ENCODE data around the gene RAB5IF. TPM values are rescaled to one million over a fixed set of nuclear protein-coding genes. Genes with fewer than 3 reads are reported as not detected.
A peak's percentile ranks its signal among the peaks of the same experiment; 100 is the strongest.

The RAB5IF gene
- total and polyA plus RNA-seq, 2 of the 13 experiments (the other 11 are each of a cell fraction or from before 2014, with no cell fraction given) = 261 to 305 TPM

DNA sequence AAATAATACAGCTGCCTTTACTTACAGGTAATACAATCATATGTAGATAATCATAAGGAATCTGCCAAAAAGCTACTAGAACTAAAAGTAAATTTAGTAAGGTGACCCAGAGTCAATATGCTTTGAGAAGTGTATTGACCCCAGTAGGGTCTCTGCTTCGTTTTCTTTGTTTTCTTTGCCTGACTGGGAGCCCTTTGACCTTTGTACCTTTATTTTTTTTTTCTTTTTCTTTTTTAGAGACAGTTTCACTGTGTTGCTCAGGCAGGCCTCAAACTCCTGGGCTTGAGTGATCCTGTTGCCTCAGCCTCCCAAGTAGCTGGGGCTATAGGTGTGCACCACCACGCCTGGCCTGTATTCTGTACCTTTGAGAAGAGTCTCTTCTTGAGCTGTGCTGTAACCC lies 17.9 kb downstream of the RAB5IF start (continued):
- TF ChIP-seq SAP130 (CRISPR knock-in tag; IDR thresholded peaks at IDR 0.05; ENCODE audit: low read depth) (peak; percentile 8; the same call in 1 of the 2 replicates), AHDC1 (CRISPR knock-in tag; IDR thresholded peaks at IDR 0.05; ENCODE audit: borderline replicate concordance) (peak; percentile 32; the same call in 1 of the 2 replicates), NR2F2 (IDR thresholded peaks at IDR 0.05; ENCODE audit: borderline replicate concordance, low read depth) (peak; percentile 95), ZNF3 (CRISPR knock-in tag; IDR thresholded peaks at IDR 0.05) (0 out of 2 replicates have a peak, but pooled peaks have one; percentile 11), ZMYM3 (CRISPR knock-in tag; IDR thresholded peaks at IDR 0.05) (peak; percentile 61; the same call in 1 of the 2 replicates), CEBPB (IDR thresholded peaks at IDR 0.05; ENCODE audit: borderline replicate concordance, low read depth, low read length) (no peak), SOX6 (IDR thresholded peaks at IDR 0.05) (no peak), SOX6 (CRISPR knock-in tag; IDR thresholded peaks at IDR 0.05) (peak; percentile 70), ZNF446 (CRISPR knock-in tag; IDR thresholded peaks at IDR 0.05) (no peak), PPARG (CRISPR knock-in tag; conservative IDR thresholded peaks at IDR 0.05) (peak; percentile 49; the same call in 1 of the 2 replicates), THAP11 (CRISPR knock-in tag; IDR thresholded peaks at IDR 0.05) (peak; percentile 19; the same call in 1 of the 2 replicates), ZNF350 (CRISPR knock-in tag; IDR thresholded peaks at IDR 0.05; ENCODE audit: borderline replicate concordance, low read depth) (0 out of 2 replicates have a peak, but pooled peaks have one; percentile 25), TBX3 (IDR thresholded peaks at IDR 0.05; ENCODE audit: borderline replicate concordance) (peak; percentile 37; the same call in 1 of the 2 replicates), ZNF580 (CRISPR knock-in tag; IDR thresholded peaks at IDR 0.05; ENCODE audit: borderline replicate concordance, low read depth) (no peak), NCOR1 (IDR thresholded peaks at IDR 0.05; ENCODE audit: borderline replicate concordance, low read length) (peak; percentile 75; the same call in 1 of the 2 replicates), EP300 (IDR thresholded peaks at IDR 0.05; ENCODE audit: low read depth in 2 of 2, low read length in 2 of 2) (peak in 1 of 2 experiments; percentile 53; a peak in 1 of 4 replicates), EP300 (CRISPR knock-in tag; IDR thresholded peaks at IDR 0.05; ENCODE audit: borderline replicate concordance) (no peak), MYNN (CRISPR knock-in tag; IDR thresholded peaks at IDR 0.05; ENCODE audit: low read depth) (no peak), ZFP1 (CRISPR knock-in tag; IDR thresholded peaks at IDR 0.05) (no peak), SOX13 (IDR thresholded peaks at IDR 0.05) (peak; percentile 20; the same call in 1 of the 2 replicates), SOX13 (CRISPR knock-in tag; conservative IDR thresholded peaks at IDR 0.05 in 1 of 2, IDR thresholded peaks at IDR 0.05 in 1 of 2) (peak in 1 of 2 experiments; percentile 90; a peak in 2 of 4 replicates), SIX1 (CRISPR knock-in tag; IDR thresholded peaks at IDR 0.05; ENCODE audit: borderline replicate concordance) (peak; percentile 85; the same call in 1 of the 2 replicates), ZNF33A (CRISPR knock-in tag; IDR thresholded peaks at IDR 0.05; ENCODE audit: borderline replicate concordance) (no peak), SMARCC2 (IDR thresholded peaks at IDR 0.05) (no peak), TCF7 (IDR thresholded peaks at IDR 0.05; ENCODE audit: low read depth) (peak; percentile 23; the same call in 1 of the 2 replicates), BCL6 (CRISPR knock-in tag; IDR thresholded peaks at IDR 0.05) (peak; percentile 58)
- TF ChIP-seq, protein P1, sequence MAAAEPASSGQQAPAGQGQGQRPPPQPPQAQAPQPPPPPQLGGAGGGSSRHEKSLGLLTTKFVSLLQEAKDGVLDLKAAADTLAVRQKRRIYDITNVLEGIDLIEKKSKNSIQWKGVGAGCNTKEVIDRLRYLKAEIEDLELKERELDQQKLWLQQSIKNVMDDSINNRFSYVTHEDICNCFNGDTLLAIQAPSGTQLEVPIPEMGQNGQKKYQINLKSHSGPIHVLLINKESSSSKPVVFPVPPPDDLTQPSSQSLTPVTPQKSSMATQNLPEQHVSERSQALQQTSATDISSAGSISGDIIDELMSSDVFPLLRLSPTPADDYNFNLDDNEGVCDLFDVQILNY (CRISPR knock-in tag; conservative IDR thresholded peaks at IDR 0.05) = no peak

Data from HepG2 (cell line).